Vagina (tissue), 2 donors: ENCODE results near the gene LBX2. TPM values are rescaled to one million over a fixed set of nuclear protein-coding genes. Genes with fewer than 3 reads are reported as not detected.
A peak's percentile ranks its signal among the peaks of the same experiment; 100 is the strongest.
"Not testable (repeated sequence)": the region's sequence is repeated elsewhere in the genome, so short reads cannot be mapped to it uniquely, and the experiment has no call there.

Experiments
- DNase-seq, 2 donors: peaks; one replicate each; pipeline ENCODE4 v3.0.0-alpha.2; 2017; ENCODE audit errors: extremely low spot score in 2 of 2
- H3K27ac ChIP-seq: fragments of 200-600 bp; sonication (generic); one replicate; pipeline ENCODE4 v1.5.1; 2019
- H3K27me3 ChIP-seq: fragments of 200-600 bp; sonication (generic); one replicate; pipeline ENCODE4 v1.5.1; 2019
- H3K36me3 ChIP-seq, 2 donors: fragments of 200-600 bp; sonication (generic); one replicate each; pipeline ENCODE4 v1.5.1; 2017 to 2019
- H3K4me1 ChIP-seq: fragments of 200-600 bp; sonication (generic); one replicate; pipeline ENCODE4 v1.5.1; 2019
- H3K4me3 ChIP-seq, 2 donors: fragments of 200-600 bp; sonication (generic); 1 replicate in 1 of 2; 2 replicates in 1 of 2; pipeline ENCODE4 v1.5.1; 2016 to 2019
- H3K9me3 ChIP-seq: fragments of 200-600 bp; sonication (generic); one replicate; pipeline ENCODE4 v1.5.1; 2019
- CTCF ChIP-seq, 3 experiments: fragments of 450-650 bp in 2 of 3; fragments of 200-600 bp in 1 of 3; sonication (generic) in 1 of 3; IDR thresholded peaks; one replicate each; pipeline ENCODE4 v1.5.1; 2017 to 2019; ENCODE audit warnings: antibody characterized with exemption in 3 of 3, mild to moderate bottlenecking in 2 of 3, moderate library complexity in 2 of 3
- POLR2A ChIP-seq, 2 donors: fragments of 450-650 bp; IDR thresholded peaks; one replicate each; pipeline ENCODE4 v1.6.1; 2017; ENCODE audit warnings: antibody characterized with exemption in 2 of 2, mild to moderate bottlenecking in 2 of 2, moderate library complexity in 2 of 2
- POLR2AphosphoS5 ChIP-seq, 2 donors: sonication (generic); formaldehyde crosslinking; IDR thresholded peaks; one replicate each; pipeline ENCODE4 v1.9.0; 2017; ENCODE audit warnings: antibody characterized with exemption in 2 of 2, mild to moderate bottlenecking in 2 of 2, low read depth in 1 of 2; ENCODE audit not compliant: insufficient read depth in 1 of 2
- intact Hi-C: fragments of 100-400 bp; cut with DNase I; formaldehyde crosslinking; loops from one replicate; pipeline ENCODE4 v1.15.1; 2023
- total RNA-seq: library from RNA; depleted of rRNA; stranded (reverse); fragments of >200 nt; gene quantifications from one replicate; pipeline ENCODE4 v1.2.3, GENCODE V29; 2016

The LBX2 gene
- total RNA-seq, 1 donor from 2014 or later = not detected

- no peaks in the 10 kb centered on the region for H3K9me3 ChIP-seq
- no peak overlapping the region for H3K27ac ChIP-seq
- no peak for TF ChIP-seq POLR2AphosphoS5 (IDR thresholded peaks at IDR 0.05; ENCODE audit: insufficient read depth in 1 of 2, low read depth in 1 of 2)
- TF ChIP-seq POLR2A (IDR thresholded peaks at IDR 0.05) = no peak
- no peak for TF ChIP-seq CTCF (IDR thresholded peaks at IDR 0.05)
- H3K4me1 ChIP-seq = peaks cover 37% of the 10 kb centered on the region
- H3K36me3 ChIP-seq = peaks cover 0 to 12% of the 10 kb centered on the region in 2 donors
- H3K4me3 ChIP-seq = no peak overlapping the region
- DNase-seq = no peak
- H3K27me3 ChIP-seq = no peaks in the 10 kb centered on the region
- intact Hi-C loops = no loop called here
Observed at GRCh38 chr2:74462054-74462785, 37.2 kb downstream of the LBX2 start.

- peaks cover 0 to 12% of the 10 kb centered on the region in 2 donors for H3K36me3 ChIP-seq
Observed at GRCh38 chr2:74461187-74462053, 38.0 kb downstream of the LBX2 start.

GRCh38 chr2:74460187-74460586 lies 39.2 kb downstream of the LBX2 start:
- H3K4me3 ChIP-seq, DNase-seq, H3K27me3 ChIP-seq, H3K9me3 ChIP-seq, intact Hi-C loops, H3K27ac ChIP-seq: not testable (repeated sequence)
- peaks cover 50% of the 10 kb centered on the region for H3K4me1 ChIP-seq
- H3K36me3 ChIP-seq = peaks cover 0 to 12% of the 10 kb centered on the region in 2 donors

More at GRCh38 chr2:74461187-74462053, 38.0 kb downstream of the LBX2 start:
- Histone ChIP-seq H3K27ac (no peak overlapping the region), H3K4me1 (peaks cover 45% of the 10 kb centered on the region), H3K9me3 (no peaks in the 10 kb centered on the region), H3K27me3 (no peaks in the 10 kb centered on the region), H3K4me3 (no peak overlapping the region)
- no peak for DNase-seq
- TF ChIP-seq POLR2A (IDR thresholded peaks at IDR 0.05) (no peak), POLR2AphosphoS5 (IDR thresholded peaks at IDR 0.05; ENCODE audit: insufficient read depth in 1 of 2, low read depth in 1 of 2) (no peak)
- intact Hi-C loops = no loop called here

- peaks cover 50% of the 10 kb centered on the region for H3K4me1 ChIP-seq
Observed at GRCh38 chr2:74459503-74460118, 39.8 kb downstream of the LBX2 start.

GRCh38 chr2:74458938-74459363 lies 40.5 kb downstream of the LBX2 start:
- H3K4me3 ChIP-seq = peak overlapping the region; percentile 79 to 88
- H3K9me3 ChIP-seq = no peaks in the 10 kb centered on the region
- no peak for DNase-seq
- intact Hi-C loops = no loop called here
- H3K4me1 ChIP-seq = peaks cover 43% of the 10 kb centered on the region
- H3K27me3 ChIP-seq = no peaks in the 10 kb centered on the region
- H3K27ac ChIP-seq = peak overlapping the region; percentile 66
- H3K36me3 ChIP-seq = peaks cover 0 to 12% of the 10 kb centered on the region in 2 donors
- TF ChIP-seq POLR2AphosphoS5 (IDR thresholded peaks at IDR 0.05; ENCODE audit: insufficient read depth in 1 of 2, low read depth in 1 of 2) (no peak), POLR2A (IDR thresholded peaks at IDR 0.05) (no peak), CTCF (IDR thresholded peaks at IDR 0.05) (no peak)

More at GRCh38 chr2:74459503-74460118, 39.8 kb downstream of the LBX2 start:
- H3K27me3 ChIP-seq, DNase-seq, H3K4me3 ChIP-seq, intact Hi-C loops, H3K27ac ChIP-seq, H3K9me3 ChIP-seq: not testable (repeated sequence)
- H3K36me3 ChIP-seq = peaks cover 0 to 12% of the 10 kb centered on the region in 2 donors

- H3K4me3 ChIP-seq = peak within 1 kb of the TSS; percentile 79 to 88
- intact Hi-C loops = no loop called here
- TF ChIP-seq CTCF (IDR thresholded peaks at IDR 0.05) (no peak), POLR2AphosphoS5 (IDR thresholded peaks at IDR 0.05; ENCODE audit: insufficient read depth in 1 of 2, low read depth in 1 of 2) (peak; percentile 77 to 90), POLR2A (IDR thresholded peaks at IDR 0.05) (peak in 1 of 2 donors; percentile 7)
Observed at GRCh38 chr2:74458132-74458937, 41.1 kb downstream of the LBX2 start, which contains the start of gene WBP1. Gene WBP1 (plus strand): TSS chr2:74458438. CDS start chr2:74458603, 165 bp downstream.

More at GRCh38 chr2:74458132-74458937, 41.1 kb downstream of the LBX2 start, which contains the start of gene WBP1:
- H3K9me3 ChIP-seq = no peaks in the 10 kb centered on the region
- H3K27ac ChIP-seq = peak within 1 kb of the TSS; percentile 96
- DNase-seq = peak; percentile 100
- no peaks in the 10 kb centered on the region for H3K27me3 ChIP-seq
- H3K4me1 ChIP-seq = peaks cover 37% of the 10 kb centered on the region
- H3K36me3 ChIP-seq = peaks cover 0 to 12% of the 10 kb centered on the region in 2 donors
